ENCODE results near the gene CASQ1.

DNA sequence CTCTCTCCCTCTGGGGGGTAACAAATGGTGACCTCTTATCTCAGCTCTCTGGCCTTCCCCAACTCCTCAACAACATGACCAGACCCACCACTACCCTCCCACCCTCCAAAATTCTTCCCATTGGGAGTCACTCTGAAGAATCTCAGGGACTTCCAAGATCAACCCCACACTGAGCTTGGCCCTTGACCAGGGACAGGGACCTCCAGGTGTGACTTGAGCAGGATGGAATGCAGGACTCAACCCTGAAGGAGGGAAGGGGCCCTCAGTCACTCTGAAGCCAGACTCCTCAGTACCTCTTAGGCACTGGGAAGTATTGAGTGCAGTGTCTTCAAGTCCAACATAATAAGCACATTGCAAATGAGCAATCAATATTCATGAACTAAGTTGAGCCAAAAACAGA lies 1.9 kb downstream of the CASQ1 start:
- TF ChIP-seq HDGF (IDR thresholded peaks at IDR 0.05; ENCODE audit: borderline replicate concordance) (no peak), SUZ12 (IDR thresholded peaks at IDR 0.05) (no peak), NFRKB (IDR thresholded peaks at IDR 0.05) (no peak), L3MBTL2 (conservative IDR thresholded peaks at IDR 0.05) (no peak), ZNF384 (IDR thresholded peaks at IDR 0.05) (no peak), ARNT (IDR thresholded peaks at IDR 0.05) (no peak), TARDBP (IDR thresholded peaks at IDR 0.05) (no peak), FOXK2 (IDR thresholded peaks at IDR 0.05) (no peak), FOXM1 (IDR thresholded peaks at IDR 0.05; ENCODE audit: borderline replicate concordance) (no peak), SP1 (IDR thresholded peaks at IDR 0.05) (no peak)
- TF ChIP-seq, protein P1, sequence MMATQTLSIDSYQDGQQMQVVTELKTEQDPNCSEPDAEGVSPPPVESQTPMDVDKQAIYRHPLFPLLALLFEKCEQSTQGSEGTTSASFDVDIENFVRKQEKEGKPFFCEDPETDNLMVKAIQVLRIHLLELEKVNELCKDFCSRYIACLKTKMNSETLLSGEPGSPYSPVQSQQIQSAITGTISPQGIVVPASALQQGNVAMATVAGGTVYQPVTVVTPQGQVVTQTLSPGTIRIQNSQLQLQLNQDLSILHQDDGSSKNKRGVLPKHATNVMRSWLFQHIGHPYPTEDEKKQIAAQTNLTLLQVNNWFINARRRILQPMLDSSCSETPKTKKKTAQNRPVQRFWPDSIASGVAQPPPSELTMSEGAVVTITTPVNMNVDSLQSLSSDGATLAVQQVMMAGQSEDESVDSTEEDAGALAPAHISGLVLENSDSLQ (IDR thresholded peaks at IDR 0.05), result no peak

All from HEK293T (cell line).